Glutamatergic neuron (in vitro differentiated cells): Measurements from ENCODE around the gene KRTAP10-7. TPM values are rescaled to one million over a fixed set of nuclear protein-coding genes. Genes with fewer than 3 reads are reported as not detected.

Source experiments
- DNase-seq: peaks from one replicate; pipeline ENCODE4 v3.0.0; 2022
- H3K27ac Mint-ChIP-seq: one replicate; pipeline ENCODE4 v1.8.0; 2020; ENCODE audit warnings: mild to moderate bottlenecking, mixed read lengths, inconsistent platforms; ENCODE audit not compliant: unreplicated experiment
- H3K27me3 Mint-ChIP-seq: one replicate; pipeline ENCODE4 v1.8.0; 2020; ENCODE audit warnings: mild to moderate bottlenecking, moderate library complexity, mixed read lengths, inconsistent platforms; ENCODE audit not compliant: unreplicated experiment
- H3K36me3 Mint-ChIP-seq: one replicate; pipeline ENCODE4 v1.8.0; 2020; ENCODE audit warnings: mild to moderate bottlenecking, mixed read lengths, inconsistent platforms; ENCODE audit not compliant: unreplicated experiment
- H3K4me1 Mint-ChIP-seq: one replicate; pipeline ENCODE4 v1.8.0; 2020; ENCODE audit warnings: mild to moderate bottlenecking, low read depth, mixed read lengths, inconsistent platforms; ENCODE audit not compliant: unreplicated experiment
- H3K4me3 Mint-ChIP-seq: one replicate; pipeline ENCODE4 v1.8.0; 2020; ENCODE audit warnings: mild to moderate bottlenecking, mixed read lengths, inconsistent platforms; ENCODE audit not compliant: unreplicated experiment
- H3K9me3 Mint-ChIP-seq: one replicate; pipeline ENCODE4 v1.8.0; 2020; ENCODE audit warnings: mild to moderate bottlenecking, moderate library complexity, mixed read lengths, inconsistent platforms; ENCODE audit not compliant: unreplicated experiment
- total RNA-seq: library from RNA; stranded (reverse); fragmentation: NEBNext Ultra II Directional; extraction: Animal tissue kit (Norgen Biotek cat#: 25700); gene quantifications from one replicate; pipeline ENCODE4 v1.2.1, GENCODE V29; 2021; ENCODE audit not compliant: unreplicated experiment
- TF ChIP-seq, protein P1 (sequence below): fragments of 200-600 bp; sonication (generic); IDR thresholded peaks from one replicate; pipeline ENCODE4 v1.5.0; 2021; ENCODE audit not compliant: partially characterized antibody, unreplicated experiment

Gene KRTAP10-7
- total RNA-seq, 1 donor from 2014 or later, result not detected

DNA sequence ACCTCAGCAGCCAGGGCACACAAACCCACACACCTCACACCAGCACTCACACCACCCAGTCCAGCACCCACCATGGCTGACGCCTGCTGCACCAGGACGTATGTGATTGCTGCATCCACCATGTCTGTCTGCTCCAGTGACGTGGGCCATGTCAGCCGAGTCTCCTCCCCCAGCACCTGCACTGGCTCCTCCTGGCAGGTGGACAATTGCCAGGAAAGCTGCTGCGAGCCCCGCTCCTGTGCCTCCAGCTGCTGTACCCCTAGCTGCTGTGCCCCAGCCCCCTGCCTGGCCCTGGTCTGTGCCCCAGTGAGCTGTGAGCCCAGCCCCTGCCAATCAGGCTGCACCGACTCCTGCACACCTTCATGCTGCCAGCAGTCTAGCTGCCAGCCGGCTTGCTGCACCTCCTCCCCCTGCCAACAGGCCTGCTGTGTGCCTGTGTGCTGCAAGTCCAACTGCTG, 11.7 kb downstream of the KRTAP10-7 start, which contains the start of gene KRTAP10-8:
KRTAP10-8 (plus strand) TSS at position 51 of the 458 bp plus-strand sequence; CDS start at position 73, 22 bp downstream.
- Mint-ChIP-seq H3K27me3 (peaks cover 7% of the 10 kb centered on the region), H3K4me3 (no peak within 1 kb of the TSS), H3K9me3 (peaks cover 12% of the 10 kb centered on the region), H3K36me3 (peaks cover 37% of the 10 kb centered on the region), H3K4me1 (peaks cover 10% of the 10 kb centered on the region), H3K27ac (no peak within 1 kb of the TSS)
- TF ChIP-seq, protein P1, sequence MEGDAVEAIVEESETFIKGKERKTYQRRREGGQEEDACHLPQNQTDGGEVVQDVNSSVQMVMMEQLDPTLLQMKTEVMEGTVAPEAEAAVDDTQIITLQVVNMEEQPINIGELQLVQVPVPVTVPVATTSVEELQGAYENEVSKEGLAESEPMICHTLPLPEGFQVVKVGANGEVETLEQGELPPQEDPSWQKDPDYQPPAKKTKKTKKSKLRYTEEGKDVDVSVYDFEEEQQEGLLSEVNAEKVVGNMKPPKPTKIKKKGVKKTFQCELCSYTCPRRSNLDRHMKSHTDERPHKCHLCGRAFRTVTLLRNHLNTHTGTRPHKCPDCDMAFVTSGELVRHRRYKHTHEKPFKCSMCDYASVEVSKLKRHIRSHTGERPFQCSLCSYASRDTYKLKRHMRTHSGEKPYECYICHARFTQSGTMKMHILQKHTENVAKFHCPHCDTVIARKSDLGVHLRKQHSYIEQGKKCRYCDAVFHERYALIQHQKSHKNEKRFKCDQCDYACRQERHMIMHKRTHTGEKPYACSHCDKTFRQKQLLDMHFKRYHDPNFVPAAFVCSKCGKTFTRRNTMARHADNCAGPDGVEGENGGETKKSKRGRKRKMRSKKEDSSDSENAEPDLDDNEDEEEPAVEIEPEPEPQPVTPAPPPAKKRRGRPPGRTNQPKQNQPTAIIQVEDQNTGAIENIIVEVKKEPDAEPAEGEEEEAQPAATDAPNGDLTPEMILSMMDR, result no peak
- DNase-seq, result no peak

DNA sequence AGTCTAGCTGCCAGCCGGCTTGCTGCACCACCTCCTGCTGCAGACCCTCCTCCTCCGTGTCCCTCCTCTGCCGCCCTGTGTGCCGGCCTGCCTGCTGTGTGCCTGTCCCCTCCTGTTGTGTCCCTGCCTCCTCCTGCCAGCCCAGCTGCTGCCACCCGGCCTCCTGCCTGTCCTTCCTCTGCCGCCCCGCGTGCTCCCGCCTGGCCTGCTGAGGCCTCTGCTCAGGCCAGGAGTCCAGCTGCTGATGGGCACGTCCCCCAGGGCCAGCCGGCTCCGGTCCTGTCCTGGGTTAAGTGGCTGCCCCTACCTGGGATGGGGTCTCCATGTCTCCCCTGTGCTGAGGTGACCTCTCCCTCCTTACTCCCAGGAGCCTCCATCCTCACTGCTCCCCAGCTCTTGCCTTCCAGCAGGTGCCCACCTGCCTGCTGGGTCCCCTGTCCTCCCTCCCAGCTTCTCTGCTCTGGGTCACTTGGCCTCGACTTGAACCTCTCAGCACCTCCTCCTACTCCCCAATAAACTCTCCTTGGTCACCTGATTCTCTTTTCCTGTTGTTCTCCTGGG, 12.4 kb downstream of the KRTAP10-7 start:
- peaks cover 9% of the 10 kb centered on the region for H3K27me3 Mint-ChIP-seq
- DNase-seq, result no peak
- H3K27ac Mint-ChIP-seq, result no peak overlapping the region
- peaks cover 10% of the 10 kb centered on the region for H3K4me1 Mint-ChIP-seq
- peaks cover 18% of the 10 kb centered on the region for H3K9me3 Mint-ChIP-seq
- peaks cover 31% of the 10 kb centered on the region for H3K36me3 Mint-ChIP-seq
- no peak overlapping the region for H3K4me3 Mint-ChIP-seq
- TF ChIP-seq, protein P1, result no peak

DNA sequence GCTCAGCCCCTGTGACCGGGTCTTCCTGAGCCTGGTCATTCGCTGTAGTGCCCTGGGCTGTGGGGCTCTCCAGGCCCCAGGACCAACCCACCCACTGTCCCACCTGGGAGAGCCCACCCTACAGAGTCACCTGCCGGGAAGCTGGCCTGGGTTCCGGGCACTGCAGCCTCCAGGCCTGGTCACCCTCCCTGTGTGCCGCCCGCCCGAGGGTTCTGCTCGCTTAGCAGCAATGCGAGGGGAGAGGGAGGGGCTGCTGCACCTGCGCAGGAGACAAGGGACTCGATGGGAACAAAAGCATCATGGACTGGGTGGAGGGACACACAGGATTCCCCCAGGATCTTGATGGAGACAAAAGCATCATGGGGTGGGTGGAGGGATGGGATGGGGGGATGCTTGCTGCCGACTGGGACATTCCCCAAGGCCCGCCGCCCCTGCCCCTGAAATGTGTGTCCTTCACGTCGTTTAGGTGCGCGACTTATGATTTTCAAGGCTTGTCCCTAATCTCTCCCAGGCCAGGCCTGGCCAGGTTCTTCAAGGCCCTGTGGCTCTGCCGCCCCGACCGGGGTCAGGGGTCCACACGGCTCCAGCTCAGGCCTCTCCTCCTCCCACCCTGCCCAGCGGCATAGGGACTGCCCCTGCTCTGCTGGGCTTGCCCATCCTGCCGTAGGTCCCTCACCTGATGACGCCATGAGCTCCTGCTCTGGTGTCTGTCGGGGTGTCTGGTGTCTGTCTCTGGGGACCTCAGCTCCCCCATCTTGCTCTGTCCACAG, 13.2 kb downstream of the KRTAP10-7 start:
- H3K36me3 Mint-ChIP-seq, result peaks cover 28% of the 10 kb centered on the region
- H3K27me3 Mint-ChIP-seq, result peaks cover 9% of the 10 kb centered on the region
- DNase-seq, result no peak
- TF ChIP-seq, protein P1, result no peak
- H3K4me1 Mint-ChIP-seq, result peaks cover 10% of the 10 kb centered on the region
- no peak overlapping the region for H3K27ac Mint-ChIP-seq
- H3K9me3 Mint-ChIP-seq, result peaks cover 18% of the 10 kb centered on the region
- H3K4me3 Mint-ChIP-seq, result no peak overlapping the region

DNA sequence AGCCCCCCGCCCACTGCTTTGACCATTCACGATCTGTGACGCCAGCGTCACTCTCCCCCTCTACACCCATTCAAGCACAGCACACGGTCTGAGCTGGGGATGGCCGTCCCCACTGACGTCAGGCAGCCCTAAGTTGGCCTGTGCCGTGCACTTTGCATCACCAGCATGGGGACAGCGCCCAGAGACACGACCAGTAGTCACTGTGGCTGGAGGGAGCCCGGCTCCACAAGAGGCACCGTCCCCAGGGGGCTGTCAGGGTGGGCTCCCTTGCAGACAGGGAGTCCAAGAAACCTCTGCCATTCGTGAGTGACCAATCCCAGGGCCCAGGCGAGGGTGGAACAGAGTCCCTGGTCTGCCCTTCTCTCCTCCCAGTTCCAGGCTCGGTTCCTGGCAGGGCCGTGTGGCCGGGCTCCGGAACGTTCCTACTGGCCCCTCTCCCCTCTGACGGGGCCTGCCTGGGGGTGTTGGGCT, 13.8 kb downstream of the KRTAP10-7 start:
- Mint-ChIP-seq H3K36me3 (peaks cover 24% of the 10 kb centered on the region), H3K9me3 (peaks cover 18% of the 10 kb centered on the region), H3K27ac (no peak overlapping the region), H3K27me3 (peaks cover 9% of the 10 kb centered on the region), H3K4me3 (no peak overlapping the region), H3K4me1 (peaks cover 10% of the 10 kb centered on the region)
- TF ChIP-seq, protein P1, result no peak
- no peak for DNase-seq

DNA sequence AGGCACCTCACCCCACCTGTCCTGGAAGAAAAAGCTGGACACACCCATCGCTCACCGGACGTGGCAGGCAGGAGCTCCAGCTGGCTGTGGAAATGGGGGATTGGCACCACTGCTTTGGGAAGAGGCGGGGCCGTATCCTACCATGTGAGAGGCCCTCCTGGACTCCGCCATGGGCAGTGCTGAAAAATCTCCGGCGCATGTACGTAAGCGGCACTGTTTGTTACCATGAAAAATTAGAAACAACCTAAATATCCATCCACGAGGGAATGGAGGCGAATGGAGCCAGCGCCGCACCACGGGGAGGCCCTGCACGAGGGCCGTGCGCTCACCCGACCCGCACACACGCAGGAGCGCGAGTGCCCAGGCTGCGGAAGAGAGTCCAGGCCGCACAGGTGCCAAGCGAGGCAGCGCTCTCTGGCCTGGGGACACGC, 14.6 kb downstream of the KRTAP10-7 start:
- peaks cover 10% of the 10 kb centered on the region for H3K4me1 Mint-ChIP-seq
- TF ChIP-seq, protein P1, result no peak
- no peak overlapping the region for H3K27ac Mint-ChIP-seq
- no peak overlapping the region for H3K4me3 Mint-ChIP-seq
- peaks cover 24% of the 10 kb centered on the region for H3K36me3 Mint-ChIP-seq
- DNase-seq, result no peak
- H3K27me3 Mint-ChIP-seq, result peaks cover 9% of the 10 kb centered on the region
- peaks cover 21% of the 10 kb centered on the region for H3K9me3 Mint-ChIP-seq
